ENCODE results near the gene DEFB110.

Gene DEFB110

GRCh38 chr6:49969605-49970004 lies 52.2 kb downstream of the DEFB110 start, which contains the start of gene DEFB113:
Gene DEFB113, minus strand, starts transcription at chr6:49969625. Its CDS starts 0 bp downstream, at chr6:49969625.
- no peak for DNase-seq (ENCODE audit: low read depth)
- no peak for TF ChIP-seq CTCF (IDR thresholded peaks at IDR 0.05; ENCODE audit: insufficient read depth, low read depth, low read length, missing control alignments)
- H3K4me3 ChIP-seq (ENCODE audit: low read depth, low read length): no peak within 1 kb of the TSS

Data from GM12865 (cell line).